ENCODE results near the gene APPL2.

APPL2 gene

GRCh38 chr12:105223352-105223845 lies 12.6 kb downstream of the APPL2 start:
- DNase-seq (ENCODE audit: low spot score), result no peak

DNA sequence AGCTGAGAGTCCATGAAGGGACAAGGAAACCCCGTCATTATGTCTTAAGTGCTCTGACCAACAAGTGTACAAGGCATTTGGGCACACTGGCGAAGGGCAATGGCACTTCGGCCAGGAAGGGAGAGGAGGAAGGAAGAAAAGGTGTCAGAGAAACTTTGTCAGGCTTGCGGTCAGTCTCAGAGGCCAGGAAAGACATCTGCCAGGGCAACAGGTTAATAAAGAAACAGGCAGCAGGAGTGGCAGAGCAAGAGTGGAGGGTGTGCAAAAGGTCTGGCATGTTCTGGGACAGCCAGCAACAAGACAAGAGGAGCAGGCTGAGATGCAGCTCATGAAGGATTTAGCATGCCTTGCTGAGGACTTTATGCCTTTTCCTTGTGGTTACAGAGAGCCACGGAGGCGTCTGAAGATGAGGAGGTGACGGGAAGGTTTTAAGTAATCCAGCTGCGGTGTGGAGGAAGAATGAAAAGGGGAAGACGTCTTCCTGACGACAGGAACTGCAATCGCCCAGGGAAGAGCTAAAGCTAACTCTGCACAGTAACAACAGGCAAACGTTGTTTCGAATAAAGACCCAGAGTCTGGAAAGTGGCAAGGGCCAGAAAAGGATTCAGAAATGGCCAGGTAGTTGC lies 13.1 kb downstream of the APPL2 start:
- no peak for DNase-seq (ENCODE audit: low spot score)

GRCh38 chr12:105222284-105222655 lies 13.7 kb downstream of the APPL2 start:
- DNase-seq (ENCODE audit: low spot score), result no peak

DNA sequence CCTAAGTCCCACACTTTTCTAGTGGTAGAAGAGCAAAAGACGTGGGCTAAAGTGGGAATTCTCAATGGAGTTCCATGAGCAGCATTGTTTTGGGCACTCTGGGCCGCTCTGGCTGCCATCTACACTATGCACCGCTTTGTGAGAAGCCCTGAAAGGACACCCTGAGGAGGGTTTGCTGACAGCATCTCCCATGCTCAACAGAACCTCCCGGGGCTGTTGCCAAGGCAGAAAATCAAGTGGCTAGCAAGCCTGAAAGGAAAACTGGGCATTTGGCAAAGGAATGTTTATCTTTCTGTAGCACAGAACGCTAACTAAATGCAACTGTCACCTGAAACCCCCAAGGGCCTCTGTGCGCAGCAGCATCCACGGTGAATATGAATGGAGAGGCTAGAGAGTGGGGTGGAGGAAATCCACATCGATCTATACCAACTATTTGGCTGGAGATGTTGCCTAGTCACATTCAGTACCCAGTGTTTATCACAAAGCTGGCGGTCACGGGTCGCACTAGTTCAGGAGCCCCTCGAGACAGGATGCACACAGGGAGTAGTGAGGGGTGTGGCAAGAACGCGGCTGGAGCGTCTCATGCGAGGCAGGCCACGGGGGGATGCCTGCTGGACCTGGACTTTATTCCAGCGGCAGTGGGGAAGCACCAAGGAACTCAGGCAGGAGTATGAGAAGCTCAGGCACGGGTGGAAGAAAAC lies 14.2 kb downstream of the APPL2 start:
- DNase-seq (ENCODE audit: low spot score), result no peak

DNA sequence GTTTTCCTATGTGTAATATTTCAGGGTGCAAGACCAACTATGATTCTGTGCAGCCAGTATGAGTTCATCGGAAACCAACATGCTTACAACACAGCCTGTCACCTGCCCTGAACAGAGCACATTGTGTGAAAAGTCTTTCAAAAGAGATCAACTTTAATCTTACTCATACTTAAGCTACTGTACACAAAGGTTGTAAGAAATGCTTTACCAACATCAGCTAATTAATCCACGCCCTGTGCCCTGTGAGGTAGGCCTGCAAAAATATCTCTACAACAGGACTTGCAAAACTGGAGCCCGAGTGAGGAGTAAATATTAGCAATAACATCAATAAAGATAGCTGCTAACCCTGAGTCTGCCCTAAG lies 15.1 kb downstream of the APPL2 start:
- DNase-seq (ENCODE audit: low spot score), result no peak

- DNase-seq (ENCODE audit: low spot score), result no peak
Measured at GRCh38 chr12:105220150-105220928, 15.6 kb downstream of the APPL2 start.

GRCh38 chr12:105219261-105220028 lies 16.5 kb downstream of the APPL2 start:
- DNase-seq (ENCODE audit: low spot score), result no peak

GRCh38 chr12:105218434-105218833 lies 17.5 kb downstream of the APPL2 start:
- no peak for DNase-seq (ENCODE audit: low spot score)

- no peak for DNase-seq (ENCODE audit: low spot score)
Measured at GRCh38 chr12:105214670-105215375, 21.2 kb downstream of the APPL2 start.

DNA sequence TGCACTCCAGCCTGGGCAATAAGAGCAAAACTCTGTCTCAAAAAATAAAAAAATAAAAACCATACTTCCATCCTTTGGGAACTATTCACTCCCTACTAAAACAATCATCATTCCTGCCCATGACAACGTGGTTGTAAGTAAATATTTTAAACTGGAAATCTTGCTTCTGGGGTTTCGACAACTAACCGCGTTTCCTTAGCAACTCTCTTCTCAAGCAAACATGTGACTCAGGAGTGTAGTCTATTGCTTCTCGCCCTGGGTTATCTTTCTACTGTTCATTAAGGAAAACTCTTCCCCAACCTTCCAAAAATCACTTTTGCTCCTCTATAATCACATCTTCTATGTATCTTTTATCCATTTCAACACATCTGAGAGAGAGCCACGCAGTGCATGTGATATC lies 21.8 kb downstream of the APPL2 start:
- no peak for DNase-seq (ENCODE audit: low spot score)

DNA sequence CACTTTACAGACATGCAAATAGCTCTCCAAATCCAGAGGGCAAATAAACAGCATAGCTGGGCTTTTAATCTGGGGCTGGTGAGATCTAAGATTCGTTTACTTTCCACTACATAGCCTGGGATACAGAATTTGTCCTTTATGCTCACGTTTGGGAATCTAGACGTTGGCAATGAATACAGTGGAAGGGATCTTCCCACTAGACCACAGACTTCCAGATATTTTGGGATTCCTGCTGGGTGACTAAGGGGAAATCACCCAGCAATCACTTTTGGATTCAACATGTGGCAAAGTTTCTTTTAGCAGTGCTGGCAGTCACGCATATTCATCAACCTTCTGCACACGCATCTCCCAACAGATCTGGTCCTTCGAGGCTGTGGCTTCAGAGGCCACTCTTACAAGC lies 23.5 kb downstream of the APPL2 start:
- DNase-seq (ENCODE audit: low spot score), result no peak

DNA sequence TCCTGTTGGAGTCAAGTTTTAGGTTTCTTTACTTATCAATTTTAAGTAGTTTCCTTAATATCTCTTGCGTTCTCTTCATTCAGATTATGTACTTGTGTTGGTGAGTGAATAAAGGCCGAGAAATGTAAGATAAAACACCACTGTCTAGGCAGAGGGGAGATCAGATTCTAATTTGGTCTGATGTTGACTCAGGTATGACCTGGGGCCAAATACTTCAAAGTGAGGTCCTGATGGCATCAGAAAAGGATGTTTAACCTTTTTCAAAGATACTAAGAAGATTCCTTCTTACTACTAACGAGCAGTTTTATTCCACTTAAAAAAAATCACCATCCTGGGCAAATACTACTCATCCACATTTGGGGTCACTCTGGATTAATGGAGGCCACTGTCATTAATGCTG lies 26.9 kb downstream of the APPL2 start:
- DNase-seq (ENCODE audit: low spot score), result no peak

- DNase-seq (ENCODE audit: low spot score), result no peak
Measured at GRCh38 chr12:105206686-105207374, 29.1 kb downstream of the APPL2 start.

DNA sequence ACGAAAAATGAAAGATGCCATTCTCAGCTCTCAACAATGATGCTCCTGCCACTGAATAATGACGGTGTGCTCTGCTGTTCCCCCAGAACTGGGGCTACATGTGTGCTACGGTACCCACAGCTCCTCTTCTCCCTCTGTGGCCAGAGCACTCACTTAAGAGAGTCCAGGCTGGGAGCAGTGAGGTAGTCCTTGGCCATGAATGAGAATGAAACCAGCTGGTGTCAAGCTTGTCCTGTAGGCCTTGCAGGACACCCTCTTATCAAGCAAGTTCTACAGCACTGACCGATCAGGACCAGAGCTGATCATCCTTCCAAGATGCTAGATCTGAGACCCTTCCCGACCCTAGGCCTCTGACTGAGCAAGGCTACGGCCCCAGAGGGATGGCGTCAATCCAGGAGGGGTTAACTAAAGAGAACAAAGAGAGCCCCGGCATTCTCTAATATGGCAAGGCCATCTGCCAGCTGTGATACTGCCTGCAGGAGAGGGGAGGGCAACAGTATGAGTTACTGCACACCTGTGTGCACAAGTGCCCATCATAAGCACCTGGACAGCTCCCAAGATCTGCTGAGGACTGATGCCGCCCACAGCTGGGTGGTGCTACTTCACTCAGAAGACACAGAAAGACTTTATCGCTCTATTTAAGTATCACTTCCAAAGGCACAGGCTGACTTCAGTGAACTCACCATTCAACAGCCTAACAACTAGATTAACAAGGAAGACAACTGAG lies 30.5 kb downstream of the APPL2 start:
- no peak for DNase-seq (ENCODE audit: low spot score)

GRCh38 chr12:105204916-105205315 lies 31.1 kb downstream of the APPL2 start:
- no peak for DNase-seq (ENCODE audit: low spot score)

- DNase-seq (ENCODE audit: low spot score), result no peak
Measured at GRCh38 chr12:105204127-105204526, 31.8 kb downstream of the APPL2 start.

DNA sequence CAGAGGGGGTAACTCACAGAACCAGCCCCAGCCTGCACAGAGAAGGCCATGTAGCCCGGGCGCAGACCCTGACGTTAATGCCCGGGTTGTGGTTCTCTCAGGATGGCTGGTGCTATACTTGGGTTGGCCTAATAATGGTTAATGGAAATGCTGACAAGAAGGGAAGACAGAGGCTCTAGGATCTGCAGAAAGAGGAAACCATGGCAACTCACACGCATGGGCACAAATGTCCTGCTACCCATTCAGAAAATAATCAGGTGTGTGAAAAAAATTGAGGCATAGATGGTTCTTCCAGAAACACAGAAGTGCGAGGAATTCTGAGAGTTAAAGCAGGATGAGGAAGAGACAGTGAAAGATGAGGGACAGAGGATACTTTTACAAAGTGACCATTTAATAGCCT lies 33.8 kb downstream of the APPL2 start:
- DNase-seq (ENCODE audit: low spot score), result no peak

DNA sequence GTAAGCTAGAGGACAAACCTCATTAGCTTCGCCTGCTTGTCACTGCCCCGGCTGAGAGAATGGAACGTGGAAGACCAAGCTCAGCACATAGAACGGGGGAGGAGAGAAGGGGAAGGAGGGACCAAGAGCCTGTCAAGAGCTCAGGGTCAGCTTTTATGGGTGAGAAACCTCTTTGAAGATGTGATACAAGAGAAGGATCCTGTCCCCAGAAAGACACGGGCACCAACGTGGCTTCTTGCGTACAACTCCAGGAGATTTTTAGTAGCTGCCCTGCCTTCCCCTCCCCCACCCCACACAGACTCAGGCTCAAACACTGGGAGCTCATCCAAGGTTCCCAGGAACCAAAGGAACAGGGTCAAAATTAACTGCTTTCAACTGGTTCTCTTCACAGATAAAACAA lies 34.7 kb downstream of the APPL2 start:
- DNase-seq (ENCODE audit: low spot score), result no peak

DNA sequence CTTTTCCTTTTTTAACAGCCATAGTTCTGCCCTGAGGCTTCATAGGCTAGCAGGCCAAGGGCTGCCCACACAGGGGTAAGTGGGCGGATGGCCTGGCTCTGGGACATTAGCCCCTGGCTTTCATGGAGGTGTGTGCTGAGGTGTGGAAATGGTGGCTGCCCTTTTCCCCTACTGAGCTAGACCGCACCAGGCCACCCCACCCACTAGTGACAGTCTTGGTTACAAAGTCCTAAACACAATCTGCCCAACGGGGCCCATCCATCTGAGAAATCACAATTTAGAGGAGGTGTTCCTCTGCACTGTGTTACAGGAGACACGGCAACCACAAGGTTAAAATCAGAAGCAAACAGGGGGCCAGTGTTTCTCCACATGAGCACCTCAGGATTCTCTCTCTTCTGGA lies 35.6 kb downstream of the APPL2 start:
- no peak for DNase-seq (ENCODE audit: low spot score)

DNA sequence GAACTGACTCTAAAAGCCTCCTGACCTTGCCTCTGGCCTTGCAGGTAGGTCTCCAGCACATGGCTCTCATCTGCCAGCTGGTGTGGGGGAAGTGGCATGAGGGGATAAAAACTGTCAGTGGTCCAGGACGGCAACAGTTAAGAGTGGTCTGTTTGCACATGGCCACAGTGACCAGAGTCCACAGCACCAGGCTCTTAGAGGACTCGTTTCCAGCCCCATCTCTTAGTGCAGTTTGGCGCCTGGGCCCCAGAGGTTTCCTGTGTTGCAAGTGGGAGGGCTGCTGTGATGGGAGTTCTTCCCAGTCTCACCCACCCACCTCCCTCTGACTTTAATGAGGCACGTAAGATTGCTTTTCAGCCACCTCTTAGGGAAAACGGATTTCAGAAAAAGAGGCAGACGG lies 37.0 kb downstream of the APPL2 start:
- DNase-seq (ENCODE audit: low spot score), result no peak

- no peak for DNase-seq (ENCODE audit: low spot score)
Measured at GRCh38 chr12:105196090-105196489, 39.9 kb downstream of the APPL2 start.

Data from D341Med (cell line).